Skeletal muscle satellite cell (primary cell): ENCODE measurements around the gene CDON.
"Not testable (repeated sequence)": the region's sequence is repeated elsewhere in the genome, so short reads cannot be mapped to it uniquely, and the experiment has no call there.

Source experiments
- H3K27me3 ChIP-seq: 2 replicates; pipeline ENCODE4 v1.7.0; 2013; ENCODE audit warnings: low read length; ENCODE audit not compliant: control insufficient read depth, insufficient read depth
- H3K36me3 ChIP-seq: 2 replicates; pipeline ENCODE4 v1.7.0; 2013; ENCODE audit warnings: mild to moderate bottlenecking, control low read depth, low read length; ENCODE audit not compliant: insufficient read depth
- H3K4me1 ChIP-seq: 2 replicates; pipeline ENCODE4 v1.7.0; 2013; ENCODE audit warnings: low read length; ENCODE audit not compliant: control insufficient read depth, insufficient read depth
- H3K4me2 ChIP-seq: 2 replicates; pipeline ENCODE4 v1.7.0; 2013; ENCODE audit warnings: mild to moderate bottlenecking, low read length
- H3K4me3 ChIP-seq: 2 replicates; pipeline ENCODE4 v1.7.0; 2013; ENCODE audit warnings: low read length
- H3K9ac ChIP-seq: 2 replicates; pipeline ENCODE4 v1.7.0; 2013; ENCODE audit warnings: mild to moderate bottlenecking, low read depth, low read length, moderate library complexity
- H3K9me3 ChIP-seq: replicated peaks from 2 replicates; pipeline ENCODE4 v1.7.0; 2013; ENCODE audit warnings: mild to moderate bottlenecking, control low read depth, low read length

Gene CDON

DNA sequence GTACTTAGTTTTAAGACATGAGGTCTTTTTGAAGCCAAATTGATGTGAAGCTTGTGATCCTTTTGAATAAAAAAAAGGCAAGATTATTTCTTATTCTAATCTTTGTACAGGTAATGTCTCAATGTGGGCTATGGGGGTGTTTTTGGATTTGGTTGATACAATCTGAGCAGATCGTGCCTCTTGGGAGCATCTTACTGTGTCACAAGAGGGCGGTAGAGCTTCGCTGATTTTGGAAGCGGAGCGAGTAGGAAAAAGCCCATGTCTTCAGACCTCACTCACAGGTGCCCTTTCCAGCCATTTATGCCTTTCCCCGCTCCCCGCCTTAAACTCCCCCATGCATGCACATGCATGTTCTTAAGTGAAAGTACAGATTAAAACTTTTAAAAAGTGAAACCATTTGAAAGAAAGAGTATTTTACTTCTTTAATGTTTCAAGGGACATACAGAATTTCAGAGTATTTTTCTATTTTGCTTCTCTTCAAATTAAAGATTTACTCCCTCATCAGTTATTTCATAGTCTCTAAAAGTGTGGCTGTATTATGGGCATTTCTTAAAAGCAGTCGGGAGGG, 139.6 kb downstream of the CDON start:
- Histone ChIP-seq H3K4me2 (no peak overlapping the region), H3K4me1 (no peaks in the 10 kb centered on the region), H3K27me3 (peaks cover 64% of the 10 kb centered on the region), H3K9ac (no peak overlapping the region), H3K9me3 (no peaks in the 10 kb centered on the region), H3K36me3 (no peaks in the 10 kb centered on the region), H3K4me3 (no peak overlapping the region)

- Histone ChIP-seq H3K4me2 (no peak overlapping the region), H3K9ac (no peak overlapping the region), H3K4me3 (no peak overlapping the region), H3K4me1 (no peaks in the 10 kb centered on the region), H3K9me3 (no peaks in the 10 kb centered on the region), H3K27me3 (peaks cover 60% of the 10 kb centered on the region), H3K36me3 (no peaks in the 10 kb centered on the region)
Measured at GRCh38 chr11:125922156-125922555, 140.5 kb downstream of the CDON start.

DNA sequence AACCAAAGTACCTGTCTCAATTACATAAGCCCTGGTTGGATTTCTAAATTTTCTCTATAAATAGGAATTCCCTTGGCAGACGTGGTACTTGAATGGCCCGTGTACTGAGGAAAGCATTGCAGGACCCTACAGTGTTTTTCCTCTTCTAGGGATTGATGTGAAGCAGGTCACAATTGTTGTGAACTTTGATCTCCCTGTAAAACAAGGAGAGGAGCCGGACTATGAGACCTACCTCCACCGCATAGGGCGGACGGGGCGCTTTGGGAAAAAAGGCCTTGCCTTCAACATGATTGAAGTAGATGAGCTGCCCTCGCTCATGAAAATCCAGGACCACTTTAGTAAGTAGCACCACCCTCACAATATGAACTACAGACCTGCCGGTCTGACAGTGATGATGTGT, 141.6 kb downstream of the CDON start:
- H3K36me3 ChIP-seq: no peaks in the 10 kb centered on the region
- H3K9ac ChIP-seq: no peak overlapping the region
- no peak overlapping the region for H3K4me3 ChIP-seq
- no peaks in the 10 kb centered on the region for H3K4me1 ChIP-seq
- H3K4me2 ChIP-seq: no peak overlapping the region
- H3K27me3 ChIP-seq: peaks cover 64% of the 10 kb centered on the region
- no peaks in the 10 kb centered on the region for H3K9me3 ChIP-seq

DNA sequence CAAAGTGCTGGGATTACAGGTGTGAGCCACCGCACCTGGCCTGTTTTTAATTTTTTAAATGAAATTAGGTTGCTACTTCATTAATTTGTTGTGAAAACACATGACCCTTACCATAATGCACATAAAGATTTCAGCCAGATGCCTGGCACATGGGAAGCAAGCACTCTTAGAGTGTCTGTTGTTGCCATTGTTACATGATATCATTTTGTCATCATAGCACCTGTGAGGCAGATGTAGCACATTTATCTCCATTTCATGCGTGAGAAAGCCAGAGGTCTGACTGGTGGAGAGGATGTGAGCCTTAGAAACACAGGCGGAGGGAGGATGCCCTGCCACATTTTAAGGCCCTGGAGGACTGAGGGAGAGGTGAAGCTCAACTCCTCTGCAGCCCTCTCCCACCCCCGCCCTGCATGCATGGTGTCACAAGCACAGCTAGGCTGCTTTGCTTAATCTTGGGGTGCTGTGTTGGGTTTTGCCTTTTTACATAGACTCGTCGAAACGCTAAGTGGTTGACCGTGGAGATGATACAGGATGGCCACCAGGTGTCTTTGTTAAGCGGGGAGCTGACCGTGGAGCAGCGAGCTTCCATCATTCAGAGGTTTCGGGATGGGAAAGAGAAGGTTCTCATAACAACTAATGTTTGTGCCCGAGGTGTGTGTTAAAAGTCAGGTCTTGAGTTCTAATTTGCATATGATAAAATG, 144.4 kb downstream of the CDON start:
- peaks cover 63% of the 10 kb centered on the region for H3K27me3 ChIP-seq
- H3K9ac ChIP-seq: no peak overlapping the region
- no peaks in the 10 kb centered on the region for H3K36me3 ChIP-seq
- H3K4me1 ChIP-seq: no peaks in the 10 kb centered on the region
- H3K4me2 ChIP-seq: no peak overlapping the region
- H3K9me3 ChIP-seq: no peaks in the 10 kb centered on the region
- no peak overlapping the region for H3K4me3 ChIP-seq

GRCh38 chr11:125916683-125917347, 145.9 kb downstream of the CDON start:
- Histone ChIP-seq H3K27me3 (peaks cover 69% of the 10 kb centered on the region), H3K4me2 (no peak overlapping the region), H3K9me3 (no peaks in the 10 kb centered on the region), H3K36me3 (no peaks in the 10 kb centered on the region), H3K9ac (no peak overlapping the region), H3K4me1 (no peaks in the 10 kb centered on the region), H3K4me3 (no peak overlapping the region)

DNA sequence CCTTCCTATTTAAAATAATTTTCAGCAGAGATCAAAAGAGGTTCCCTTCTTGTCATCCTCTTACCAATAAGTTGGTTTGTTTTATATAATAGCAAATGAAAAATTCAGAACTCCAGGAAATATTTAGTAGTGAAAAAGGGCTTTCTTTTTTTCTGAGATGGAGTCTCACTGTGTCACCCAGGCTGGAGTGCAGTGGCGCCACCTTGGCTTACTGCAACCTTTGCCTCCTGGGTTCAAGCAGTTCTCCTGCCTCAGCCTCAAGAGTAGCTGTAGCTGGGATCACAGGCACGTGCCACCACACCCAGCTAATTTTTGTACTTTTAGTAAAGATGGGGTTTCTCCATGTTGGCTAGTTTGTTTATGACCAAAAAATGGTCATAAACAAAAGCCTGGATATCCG, 148.1 kb downstream of the CDON start:
- H3K4me1 ChIP-seq, H3K36me3 ChIP-seq, H3K4me2 ChIP-seq, H3K4me3 ChIP-seq, H3K9me3 ChIP-seq, H3K9ac ChIP-seq: not testable (repeated sequence)
- peaks cover 76% of the 10 kb centered on the region for H3K27me3 ChIP-seq

GRCh38 chr11:125910226-125910849, 152.3 kb downstream of the CDON start:
- Histone ChIP-seq H3K9me3 (no peaks in the 10 kb centered on the region), H3K36me3 (no peaks in the 10 kb centered on the region), H3K4me1 (no peaks in the 10 kb centered on the region), H3K27me3 (peaks cover 59% of the 10 kb centered on the region), H3K4me3 (no peak overlapping the region), H3K9ac (no peak overlapping the region), H3K4me2 (no peak overlapping the region)
